NCI-H1436 (cell line): ENCODE measurements around the gene DDN.

ENCODE experiments used
- DNase-seq: peaks from one replicate; lab custom pipeline; 2025; lab: John Stamatoyannopoulos, UW

DDN gene

GRCh38 chr12:48981757-48982157 is 17.4 kb downstream of the DDN start:
- no peak for DNase-seq

- DNase-seq = no peak
These were observed 18.0 kb downstream of the DDN start for GRCh38 chr12:48980953-48981756.

DNA sequence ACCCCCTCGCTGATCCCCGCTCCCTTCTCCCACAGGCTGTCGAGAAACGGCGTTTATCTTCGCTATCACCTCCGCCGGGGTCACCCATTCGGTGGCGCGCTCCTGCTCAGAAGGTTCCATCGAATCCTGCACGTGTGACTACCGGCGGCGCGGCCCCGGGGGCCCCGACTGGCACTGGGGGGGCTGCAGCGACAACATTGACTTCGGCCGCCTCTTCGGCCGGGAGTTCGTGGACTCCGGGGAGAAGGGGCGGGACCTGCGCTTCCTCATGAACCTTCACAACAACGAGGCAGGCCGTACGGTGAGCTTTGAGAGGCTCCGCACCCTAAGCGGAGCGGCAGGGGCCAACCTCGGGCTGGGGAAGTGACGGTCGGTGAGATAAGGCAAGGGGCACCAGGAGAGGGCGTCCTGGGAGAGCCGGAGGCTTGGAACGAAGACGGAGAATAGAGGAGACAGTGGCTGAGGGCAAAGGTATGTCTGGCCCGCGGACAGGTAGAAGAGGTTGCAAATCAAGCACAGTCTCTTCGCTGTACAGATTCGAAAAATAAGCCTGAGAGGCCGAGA is 18.7 kb downstream of the DDN start:
- no peak for DNase-seq

GRCh38 chr12:48979602-48980388 is 19.4 kb downstream of the DDN start:
- DNase-seq = no peak

- no peak for DNase-seq
These were observed 20.2 kb downstream of the DDN start for GRCh38 chr12:48978741-48979601.

DNA sequence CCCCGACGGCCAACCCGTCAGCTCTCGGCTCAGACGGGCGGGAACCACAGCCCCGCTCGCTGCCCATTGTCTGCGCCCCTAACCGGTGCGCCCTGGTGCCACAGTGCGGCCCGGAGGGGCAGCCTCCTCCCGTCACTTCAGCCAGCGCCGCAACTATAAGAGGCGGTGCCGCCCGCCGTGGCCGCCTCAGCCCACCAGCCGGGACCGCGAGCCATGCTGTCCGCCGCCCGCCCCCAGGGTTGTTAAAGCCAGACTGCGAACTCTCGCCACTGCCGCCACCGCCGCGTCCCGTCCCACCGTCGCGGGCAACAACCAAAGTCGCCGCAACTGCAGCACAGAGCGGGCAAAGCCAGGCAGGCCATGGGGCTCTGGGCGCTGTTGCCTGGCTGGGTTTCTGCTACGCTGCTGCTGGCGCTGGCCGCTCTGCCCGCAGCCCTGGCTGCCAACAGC is 20.9 kb downstream of the DDN start, which contains the start of gene WNT1:
Gene WNT1, plus strand, starts transcription at position 32 of the 450 bp plus-strand sequence. Its CDS starts 329 bp downstream, at position 361.
- DNase-seq = no peak

GRCh38 chr12:48977290-48978281 is 21.6 kb downstream of the DDN start:
- DNase-seq = peak; percentile 31

DNA sequence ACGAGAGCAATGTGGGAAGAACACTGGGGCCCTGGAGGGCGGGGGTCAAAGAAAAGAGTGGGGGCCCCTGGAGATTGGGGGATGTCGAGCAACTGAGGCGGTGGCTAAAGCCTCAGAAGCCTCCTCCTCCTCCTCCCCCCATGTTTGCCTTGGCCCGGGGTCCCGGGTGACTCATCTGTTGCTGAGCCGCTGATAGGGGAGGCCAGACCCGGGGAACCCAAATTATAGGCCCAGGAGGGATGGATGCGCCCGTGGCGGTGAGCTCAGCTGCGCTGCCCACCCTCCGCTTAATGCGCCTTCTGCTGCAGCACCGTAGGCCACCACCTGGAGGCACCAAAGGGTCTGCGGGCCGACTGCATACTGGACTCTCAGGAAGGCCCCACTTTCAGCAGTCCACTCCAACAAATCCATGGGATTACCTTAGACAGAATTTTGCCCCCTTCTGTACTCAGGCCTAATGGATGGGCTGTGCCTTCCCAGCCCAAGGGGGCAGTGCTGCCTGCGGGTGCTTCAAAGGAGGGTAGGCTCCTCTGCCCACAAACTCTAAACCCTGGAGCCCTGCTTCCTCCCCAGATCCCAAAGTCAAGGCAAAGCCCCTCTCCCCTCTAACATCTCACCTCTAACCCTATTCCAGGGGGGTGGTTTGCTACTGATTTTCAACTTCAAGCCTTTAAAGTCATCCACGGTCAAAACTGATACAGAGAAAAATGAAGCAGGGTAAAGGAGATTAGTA is 25.1 kb downstream of the DDN start:
- DNase-seq = no peak

- no peak for DNase-seq
These were observed 25.6 kb downstream of the DDN start for GRCh38 chr12:48973531-48973930.

DNA sequence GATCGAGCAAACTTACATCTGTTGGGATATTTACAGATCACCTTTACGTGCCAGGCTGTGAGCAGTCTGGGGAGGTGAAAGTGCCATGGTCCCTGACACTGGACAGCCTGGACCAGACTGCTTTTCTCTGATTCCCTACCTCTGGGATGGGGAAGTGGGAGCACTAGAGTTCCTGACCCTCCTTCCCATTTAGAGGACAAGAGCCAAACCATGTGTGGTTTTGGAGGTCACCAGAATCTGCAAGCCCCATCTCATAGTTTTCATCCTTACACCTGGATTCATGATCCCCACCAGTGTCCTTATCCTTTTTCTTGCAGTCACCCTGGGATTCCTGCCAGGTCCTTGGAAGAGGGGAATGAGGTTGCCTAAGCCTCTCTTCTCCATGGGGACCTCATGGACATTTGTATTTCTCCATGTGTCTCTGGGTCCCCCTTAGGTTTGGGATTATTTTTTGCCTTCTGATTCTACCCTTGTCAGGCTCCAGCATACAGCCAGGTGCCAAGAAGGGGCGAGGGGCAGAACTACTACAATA is 26.2 kb downstream of the DDN start:
- no peak for DNase-seq

DNA sequence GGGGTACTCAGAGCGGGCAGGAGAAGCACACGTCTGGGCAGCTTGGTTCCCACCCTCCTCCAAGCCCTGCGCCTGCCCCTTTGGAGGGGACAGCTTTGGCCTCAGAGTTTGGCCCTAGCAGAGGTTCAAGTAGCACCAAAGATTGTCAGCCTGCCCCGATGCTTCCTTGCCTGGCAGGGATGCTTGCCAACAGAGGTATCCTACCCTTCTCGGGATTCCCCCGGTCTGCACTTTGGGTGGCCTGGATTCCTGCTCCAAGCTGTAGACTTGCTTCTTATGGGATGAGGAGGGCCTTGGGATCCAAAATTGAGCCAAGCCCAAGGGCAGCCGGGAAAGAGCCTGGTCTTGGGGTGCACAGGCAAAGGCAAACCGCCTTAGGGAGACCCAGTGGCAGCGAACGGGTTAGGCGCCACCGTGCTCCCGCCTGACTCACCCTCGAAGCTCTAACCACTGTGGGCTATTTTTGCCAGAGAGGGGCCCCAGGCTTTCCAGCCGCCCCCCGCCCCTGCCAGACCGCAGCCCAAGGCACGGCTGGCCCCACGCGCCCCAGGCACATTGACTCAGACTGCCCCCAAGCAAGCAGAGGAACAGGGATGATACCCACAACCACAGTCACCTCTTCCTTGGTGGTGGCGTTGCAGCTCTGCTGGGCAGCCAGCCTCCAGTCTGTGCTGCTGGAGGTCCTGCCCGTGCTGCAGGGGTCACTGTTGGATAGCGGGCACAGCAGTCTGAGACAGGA is 26.8 kb downstream of the DDN start:
- DNase-seq = no peak

DNA sequence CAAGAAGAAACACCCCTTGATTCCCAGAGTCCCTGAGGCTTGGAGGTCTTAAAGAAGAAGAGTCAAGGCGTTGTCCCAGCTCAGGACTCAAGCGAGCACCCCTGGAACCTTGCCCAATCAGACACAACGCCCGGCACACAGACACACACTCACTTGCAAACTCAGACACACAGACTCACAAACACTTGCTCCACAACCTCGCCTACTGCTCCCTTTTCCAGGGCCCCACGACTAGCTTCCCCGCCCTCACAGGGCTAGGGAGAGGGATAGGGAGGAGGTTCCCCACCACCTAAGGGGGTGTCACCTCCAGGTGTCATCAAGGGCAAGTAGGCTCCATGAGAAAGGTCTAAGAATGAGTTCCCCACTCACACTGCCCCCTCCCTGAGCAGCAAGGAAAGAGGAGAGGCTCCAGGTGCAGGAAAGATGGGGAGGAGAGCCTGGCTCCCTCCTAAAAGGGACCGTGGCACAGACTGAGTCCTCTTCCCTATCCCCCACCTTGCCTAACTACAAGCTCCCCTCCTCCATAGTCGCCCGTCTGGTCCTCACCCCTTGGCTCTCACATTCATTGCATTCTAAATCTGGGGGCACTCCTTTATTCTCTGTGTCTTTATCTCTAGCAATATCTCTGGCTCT is 28.4 kb downstream of the DDN start:
- DNase-seq = no peak

GRCh38 chr12:48969833-48970701 is 29.1 kb downstream of the DDN start:
- DNase-seq = no peak

GRCh38 chr12:48969160-48969771 is 29.9 kb downstream of the DDN start:
- no peak for DNase-seq

DNA sequence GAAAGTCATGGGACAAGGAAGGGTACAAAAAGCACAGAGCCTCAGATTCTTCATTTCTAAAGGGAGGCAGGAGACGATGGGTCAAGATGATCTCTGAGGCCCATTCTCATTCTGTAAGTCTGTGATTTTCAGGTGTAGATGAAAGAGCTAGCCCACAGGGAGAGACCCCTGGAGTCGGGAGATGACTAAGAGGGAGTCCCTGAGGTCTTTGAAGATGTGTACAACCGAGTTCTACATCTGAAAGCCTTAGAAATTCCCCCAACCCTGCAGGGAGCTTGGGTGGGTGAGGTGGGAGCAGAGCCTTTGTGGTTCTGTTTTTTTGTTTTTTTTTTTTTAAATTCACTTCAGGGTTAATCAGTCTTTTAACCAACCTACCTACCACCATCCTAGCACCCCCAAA is 30.7 kb downstream of the DDN start:
- DNase-seq = no peak

GRCh38 chr12:48967991-48968390 is 31.2 kb downstream of the DDN start:
- DNase-seq = no peak
